Lower lobe of right lung (tissue), 2 donors: ENCODE results near the gene TAOK1. TPM values are rescaled to one million over a fixed set of nuclear protein-coding genes. Genes with fewer than 3 reads are reported as not detected.

Experiments
- ATAC-seq, 2 donors: fragments of 200-7000 bp; cut with Tn5 transposase; one replicate each; pipeline ENCODE4 v1.9.1; 2020 to 2022; ENCODE audit warnings: mild to moderate bottlenecking in 2 of 2, moderate library complexity in 2 of 2
- DNase-seq: peaks from one replicate; pipeline ENCODE4 v3.0.0-alpha.2; 2020
- H3K27ac ChIP-seq: fragments of 200-600 bp; one replicate; pipeline ENCODE4 v1.8.0; 2022
- H3K27me3 ChIP-seq: fragments of 200-600 bp; one replicate; pipeline ENCODE4 v1.8.0; 2022; ENCODE audit warnings: low read depth
- H3K36me3 ChIP-seq: fragments of 200-600 bp; one replicate; pipeline ENCODE4 v1.8.0; 2022; ENCODE audit warnings: mild to moderate bottlenecking
- H3K4me1 ChIP-seq: fragments of 200-600 bp; one replicate; pipeline ENCODE4 v1.8.0; 2022
- H3K4me3 ChIP-seq: fragments of 200-600 bp; one replicate; pipeline ENCODE4 v1.8.0; 2022; ENCODE audit warnings: mild to moderate bottlenecking
- H3K9me3 ChIP-seq: fragments of 200-600 bp; one replicate; pipeline ENCODE4 v1.8.0; 2022
- CTCF ChIP-seq: fragments of 200-600 bp; IDR thresholded peaks from one replicate; pipeline ENCODE4 v1.8.0; 2022; ENCODE audit warnings: antibody characterized with exemption, mild to moderate bottlenecking
- intact Hi-C: fragments of 100-400 bp; cut with DNase I; formaldehyde crosslinking; loops from one replicate; pipeline ENCODE4 v1.11.0; 2022
- total RNA-seq: library from RNA; stranded (reverse); fragmentation: NEBNext Ultra II Directional; extraction: Animal tissue kit (Norgen Biotek cat#: 25700); gene quantifications from one replicate; pipeline ENCODE4 v1.2.1, GENCODE V29; 2021
- donor health status: DM: no; HTN: yes; CAD: no; lungs with severe emphysema.

TAOK1 gene
- total RNA-seq, 1 donor from 2014 or later: 70.6 TPM

DNA sequence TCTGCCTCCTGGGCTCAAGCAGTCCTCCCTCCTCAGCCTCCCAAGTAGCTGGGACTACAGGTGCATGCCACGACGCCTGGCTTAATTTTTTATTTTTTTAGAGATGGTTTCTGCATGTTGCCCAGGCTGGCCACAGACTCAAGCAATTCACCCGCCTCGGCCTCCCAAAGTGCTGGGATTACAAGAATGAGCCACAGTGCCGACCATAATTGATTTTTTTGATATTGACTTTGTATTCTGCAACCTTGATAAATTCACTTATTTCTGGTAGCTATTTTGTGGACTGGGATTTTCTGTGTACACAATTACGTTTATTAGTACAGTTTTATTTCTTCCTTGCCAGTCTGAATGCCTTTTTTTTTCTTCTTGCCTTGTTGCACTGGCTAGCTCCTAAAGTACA, 30.0 kb downstream of the TAOK1 start:
- ATAC-seq (no peak), DNase-seq (no peak)
- Histone ChIP-seq H3K36me3 (peaks cover 13% of the 10 kb centered on the region), H3K4me3 (no peak overlapping the region), H3K27me3 (no peaks in the 10 kb centered on the region), H3K27ac (no peak overlapping the region), H3K4me1 (no peaks in the 10 kb centered on the region), H3K9me3 (no peaks in the 10 kb centered on the region)
- intact Hi-C loops: no loop called here
- TF ChIP-seq CTCF: no peak

- intact Hi-C loops: no loop called here
- Histone ChIP-seq H3K4me3 (no peak overlapping the region), H3K36me3 (no peaks in the 10 kb centered on the region), H3K4me1 (peaks cover 10% of the 10 kb centered on the region), H3K9me3 (no peaks in the 10 kb centered on the region), H3K27me3 (no peaks in the 10 kb centered on the region), H3K27ac (no peak overlapping the region)
- no peak for DNase-seq
- no peak for ATAC-seq
- TF ChIP-seq CTCF: no peak
These were observed 40.1 kb downstream of the TAOK1 start for GRCh38 chr17:29430275-29430674.

- no peaks in the 10 kb centered on the region for H3K9me3 ChIP-seq
- H3K27me3 ChIP-seq: no peaks in the 10 kb centered on the region
- H3K27ac ChIP-seq: no peak overlapping the region
- no peaks in the 10 kb centered on the region for H3K36me3 ChIP-seq
- DNase-seq: peak; percentile 53
- no peak overlapping the region for H3K4me3 ChIP-seq
- TF ChIP-seq CTCF: no peak
- peak; percentile 47 to 53 for ATAC-seq
- peaks cover 10% of the 10 kb centered on the region for H3K4me1 ChIP-seq
- intact Hi-C loops: no loop called here
These were observed 43.4 kb downstream of the TAOK1 start for GRCh38 chr17:29433541-29433940.

DNA sequence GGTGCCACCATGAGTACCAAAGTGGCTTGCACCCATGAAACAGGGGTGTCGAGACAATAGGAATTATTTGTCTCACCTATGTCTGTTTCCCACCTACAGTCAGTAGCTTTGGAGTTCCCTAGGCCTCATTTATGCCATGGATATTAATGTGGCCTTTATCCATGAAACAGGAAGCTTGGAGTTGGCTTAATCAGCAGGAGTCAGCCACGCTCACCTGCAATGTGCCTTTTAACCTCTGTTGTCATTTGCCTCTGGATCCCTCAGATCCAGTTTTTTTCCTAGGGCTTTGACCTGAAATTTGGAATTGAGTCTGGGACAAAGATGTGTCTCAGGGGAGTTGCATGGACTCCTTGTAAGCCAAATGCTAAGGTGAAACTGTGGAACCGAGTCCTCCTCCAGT, 44.4 kb downstream of the TAOK1 start:
- no peak for TF ChIP-seq CTCF
- Histone ChIP-seq H3K4me1 (peaks cover 10% of the 10 kb centered on the region), H3K36me3 (peaks cover 5% of the 10 kb centered on the region), H3K27me3 (no peaks in the 10 kb centered on the region), H3K9me3 (no peaks in the 10 kb centered on the region), H3K4me3 (no peak overlapping the region), H3K27ac (no peak overlapping the region)
- ATAC-seq (no peak), DNase-seq (no peak)
- intact Hi-C loops: no loop called here

DNA sequence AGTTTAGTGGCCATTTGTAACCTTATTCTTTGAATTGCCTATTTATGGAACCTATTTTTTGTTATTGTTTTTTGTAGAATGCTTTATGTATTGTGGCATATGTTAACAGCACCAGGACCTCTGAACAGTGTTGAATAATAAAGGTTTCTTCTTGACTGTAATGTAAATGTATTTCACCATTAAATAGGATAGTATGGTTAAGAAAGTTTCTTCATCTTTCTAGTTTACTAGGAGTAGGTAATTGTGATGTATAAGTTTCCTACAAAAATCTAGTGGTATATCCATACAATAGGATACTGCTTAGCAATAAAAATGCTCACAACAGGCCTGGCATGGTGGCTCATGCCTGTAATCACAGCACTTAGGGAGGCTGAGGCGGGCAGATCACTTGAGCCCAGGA, 52.3 kb downstream of the TAOK1 start:
- intact Hi-C loops: no loop called here
- DNase-seq (no peak), ATAC-seq (no peak)
- Histone ChIP-seq H3K4me3 (no peak overlapping the region), H3K9me3 (no peaks in the 10 kb centered on the region), H3K4me1 (peaks cover 25% of the 10 kb centered on the region), H3K27ac (no peak overlapping the region), H3K27me3 (no peaks in the 10 kb centered on the region), H3K36me3 (peaks cover 5% of the 10 kb centered on the region)
- no peak for TF ChIP-seq CTCF
